ENCODE measurements around the gene TCF23.

The TCF23 gene

GRCh38 chr2:27125104-27125503 lies 23.7 kb upstream of the TCF23 start:
- Histone ChIP-seq H3K36me3 (peaks cover 21% of the 10 kb centered on the region), H3K4me1 (ENCODE audit: control insufficient read depth in 1 of 2, insufficient read depth in 1 of 2, low read depth in 1 of 2, low read length in 1 of 2) (peaks cover 23% of the 10 kb centered on the region in 2 experiments), H3K4me3 (ENCODE audit: low read depth in 1 of 2, low read length in 1 of 2) (no peak overlapping the region), H3K9me3 (no peaks in the 10 kb centered on the region), H3K27me3 (peaks cover 10% of the 10 kb centered on the region), H3K27ac (no peak overlapping the region)
- no peak for TF ChIP-seq CTCF (IDR thresholded peaks at IDR 0.05)

GRCh38 chr2:27126252-27126710 lies 22.5 kb upstream of the TCF23 start:
- Histone ChIP-seq H3K4me3 (ENCODE audit: low read depth in 1 of 2, low read length in 1 of 2) (no peak overlapping the region), H3K27ac (no peak overlapping the region), H3K9me3 (no peaks in the 10 kb centered on the region), H3K27me3 (no peaks in the 10 kb centered on the region), H3K36me3 (peaks cover 33% of the 10 kb centered on the region), H3K4me1 (ENCODE audit: control insufficient read depth in 1 of 2, insufficient read depth in 1 of 2, low read depth in 1 of 2, low read length in 1 of 2) (peaks cover 23% of the 10 kb centered on the region in 2 experiments)
- no peak for TF ChIP-seq CTCF (IDR thresholded peaks at IDR 0.05)

- Histone ChIP-seq H3K4me3 (ENCODE audit: low read depth in 1 of 2, low read length in 1 of 2) (no peak overlapping the region), H3K36me3 (peaks cover 51% of the 10 kb centered on the region), H3K4me1 (ENCODE audit: control insufficient read depth in 1 of 2, insufficient read depth in 1 of 2, low read depth in 1 of 2, low read length in 1 of 2) (peaks cover 8 to 10% of the 10 kb centered on the region in 2 experiments), H3K9me3 (no peaks in the 10 kb centered on the region), H3K27ac (no peak overlapping the region), H3K27me3 (no peaks in the 10 kb centered on the region)
- TF ChIP-seq CTCF (IDR thresholded peaks at IDR 0.05): no peak
These were observed 20.7 kb upstream of the TCF23 start for GRCh38 chr2:27127883-27128667.

GRCh38 chr2:27128668-27129571 lies 19.9 kb upstream of the TCF23 start:
- Histone ChIP-seq H3K4me1 (ENCODE audit: control insufficient read depth in 1 of 2, insufficient read depth in 1 of 2, low read depth in 1 of 2, low read length in 1 of 2) (peaks cover 9 to 13% of the 10 kb centered on the region in 2 experiments), H3K27me3 (no peaks in the 10 kb centered on the region), H3K27ac (no peak overlapping the region), H3K9me3 (no peaks in the 10 kb centered on the region), H3K4me3 (ENCODE audit: low read depth in 1 of 2, low read length in 1 of 2) (no peak overlapping the region), H3K36me3 (peaks cover 55% of the 10 kb centered on the region)
- TF ChIP-seq CTCF (IDR thresholded peaks at IDR 0.05): no peak

DNA sequence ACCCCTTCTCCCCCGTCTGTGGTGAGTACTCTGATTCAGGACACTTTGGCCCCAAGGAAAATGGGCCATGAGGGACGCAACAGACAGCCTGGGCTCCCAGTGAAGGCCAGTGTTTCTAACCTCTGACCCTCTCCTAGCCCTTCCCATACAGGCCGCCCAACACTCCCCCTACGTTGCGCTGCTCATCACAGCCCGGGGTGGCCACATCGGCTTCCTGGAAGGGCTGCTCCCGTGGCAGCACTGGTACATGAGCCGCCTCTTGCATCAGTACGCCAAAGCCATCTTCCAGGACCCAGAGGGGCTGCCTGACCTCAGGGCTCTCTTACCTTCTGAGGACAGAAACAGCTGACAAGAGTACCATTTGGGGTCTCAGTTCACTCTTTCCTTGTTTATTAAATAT lies 18.4 kb upstream of the TCF23 start:
- H3K4me1 ChIP-seq (ENCODE audit: control insufficient read depth in 1 of 2, insufficient read depth in 1 of 2, low read depth in 1 of 2, low read length in 1 of 2): peaks cover 15 to 17% of the 10 kb centered on the region in 2 experiments
- H3K9me3 ChIP-seq: no peaks in the 10 kb centered on the region
- H3K4me3 ChIP-seq (ENCODE audit: low read depth in 1 of 2, low read length in 1 of 2): no peak overlapping the region
- H3K27me3 ChIP-seq: no peaks in the 10 kb centered on the region
- H3K27ac ChIP-seq: no peak overlapping the region
- H3K36me3 ChIP-seq: peaks cover 55% of the 10 kb centered on the region
- TF ChIP-seq CTCF (IDR thresholded peaks at IDR 0.05): no peak

Data from neutrophil (primary cell).